B cell (primary cell): ENCODE data around the gene EPHB6. TPM values are rescaled to one million over a fixed set of nuclear protein-coding genes. Genes with fewer than 3 reads are reported as not detected.

Experiments
- ATAC-seq: fragments of 200-7000 bp; cut with Tn5 transposase; one replicate; pipeline ENCODE4 v1.10.0; 2021; ENCODE audit warnings: low read depth, mild to moderate bottlenecking, moderate number of reproducible peaks, moderate library complexity
- CTCF ChIA-PET: fragments of 350-600 bp; sonication (Branson Sonifier 250); formaldehyde crosslinking; loops from one replicate; lab custom pipeline; 2021; ENCODE audit warnings: antibody characterized with exemption, inconsistent platforms; lab: Charles Lee
- POLR2A ChIA-PET: fragments of 350-600 bp; sonication (Branson Sonifier 250); formaldehyde crosslinking; loops from one replicate; lab custom pipeline; 2021; ENCODE audit warnings: antibody characterized with exemption; lab: Charles Lee
- DNase-seq: peaks from one replicate; pipeline ENCODE4 v3.0.0; 2013
- H2AFZ ChIP-seq: 2 replicates; pipeline ENCODE4 v1.6.1; 2012; ENCODE audit warnings: mild to moderate bottlenecking, low read depth, low read length; ENCODE audit not compliant: insufficient read depth, poor library complexity, severe bottlenecking
- H3K27ac ChIP-seq, 2 donors: 1 replicate in 1 of 2; 2 replicates in 1 of 2; pipeline ENCODE4 v1.5.1; 2012 to 2013; ENCODE audit warnings: low read length in 2 of 2, mild to moderate bottlenecking in 2 of 2, moderate library complexity in 1 of 2
- H3K27me3 ChIP-seq, 4 experiments: fragments of 200-600 bp in 1 of 4; sonication (generic) in 1 of 4; replicated peaks in 1 of 4; 1 replicate in 2 of 4; 2 replicates in 2 of 4; pipeline versions ENCODE4 v1.6.1 to v1.7.0; 2013 to 2016; ENCODE audit warnings: low read length in 3 of 4, mild to moderate bottlenecking in 2 of 4, mixed read lengths in 1 of 4, moderate library complexity in 1 of 4; ENCODE audit not compliant: insufficient read depth in 4 of 4, control insufficient read depth in 3 of 4; ENCODE audit errors: control extremely low read depth in 1 of 4
- H3K36me3 ChIP-seq, 2 experiments: replicated peaks in 1 of 2; 1 replicate in 1 of 2; 2 replicates in 1 of 2; pipeline versions ENCODE4 v1.6.1 to v1.7.1; 2013; ENCODE audit warnings: low read length in 1 of 2; ENCODE audit not compliant: insufficient read depth in 2 of 2, control insufficient read depth in 1 of 2; ENCODE audit errors: control extremely low read depth in 1 of 2, extremely low read depth in 1 of 2
- H3K4me1 ChIP-seq, 2 donors: fragments of 200-600 bp in 1 of 2; sonication (generic) in 1 of 2; 1 replicate in 1 of 2; 2 replicates in 1 of 2; pipeline versions ENCODE4 v1.5.1 to v1.6.1; 2013 to 2017; ENCODE audit warnings: low read length in 2 of 2; ENCODE audit not compliant: control insufficient read depth in 2 of 2, insufficient read depth in 2 of 2
- H3K4me2 ChIP-seq: replicated peaks from 2 replicates; pipeline ENCODE3; 2012; ENCODE audit warnings: mild to moderate bottlenecking, low read depth, low read length; ENCODE audit not compliant: poor library complexity, severe bottlenecking
- H3K4me3 ChIP-seq, 5 experiments: fragments of 200-600 bp in 1 of 5; sonication (generic) in 1 of 5; 1 replicate in 3 of 5; 2 replicates in 2 of 5; pipeline versions ENCODE4 v1.5.1 to v1.7.0; 2011 to 2016; ENCODE audit warnings: low read length in 4 of 5, mild to moderate bottlenecking in 4 of 5, low read depth in 2 of 5, control low read depth in 1 of 5, moderate library complexity in 1 of 5; ENCODE audit not compliant: insufficient read depth in 1 of 5; ENCODE audit errors: control extremely low read depth in 1 of 5, extremely low read depth in 1 of 5
- H3K79me2 ChIP-seq: fragments of 200-600 bp; sonication (generic); one replicate; pipeline ENCODE4 v1.6.0; 2016; ENCODE audit warnings: low read length; ENCODE audit not compliant: control insufficient read depth, insufficient read depth
- H3K9ac ChIP-seq: fragments of 200-600 bp; sonication (generic); 2 replicates; pipeline ENCODE4 v1.6.1; 2017; ENCODE audit warnings: mild to moderate bottlenecking, low read length, moderate library complexity
- H3K9me3 ChIP-seq, 3 donors: one replicate each; pipeline versions ENCODE4 v1.6.1 to v1.7.1; 2013; ENCODE audit warnings: low read length in 2 of 3; ENCODE audit not compliant: control insufficient read depth in 2 of 3, insufficient read depth in 1 of 3; ENCODE audit errors: control extremely low read depth in 1 of 3
- H4K20me1 ChIP-seq: 2 replicates; pipeline ENCODE4 v1.6.0; 2012; ENCODE audit warnings: mild to moderate bottlenecking, low read length; ENCODE audit not compliant: insufficient read depth, control insufficient read depth, poor library complexity, severe bottlenecking
- H3K27ac Mint-ChIP-seq: one replicate; pipeline ENCODE4 v1.8.0; 2021; ENCODE audit warnings: mixed read lengths
- H3K27me3 Mint-ChIP-seq: one replicate; pipeline ENCODE4 v1.8.0; 2021; ENCODE audit warnings: mixed read lengths
- H3K4me1 Mint-ChIP-seq: one replicate; pipeline ENCODE4 v1.8.0; 2021; ENCODE audit warnings: mixed read lengths
- H3K4me3 Mint-ChIP-seq: one replicate; pipeline ENCODE4 v1.8.0; 2021; ENCODE audit warnings: mixed read lengths
- H3K9me3 Mint-ChIP-seq: one replicate; pipeline ENCODE4 v1.8.0; 2022; ENCODE audit warnings: mixed read lengths; ENCODE audit not compliant: insufficient read depth
- CTCF ChIP-seq: fragments of 200-600 bp; IDR thresholded peaks from one replicate; pipeline ENCODE4 v1.8.0; 2022; ENCODE audit warnings: antibody characterized with exemption, mild to moderate bottlenecking
- EZH2 ChIP-seq: IDR thresholded peaks from 2 replicates; pipeline ENCODE4 v1.6.1; 2012; ENCODE audit warnings: borderline replicate concordance, low read depth, mild to moderate bottlenecking, moderate library complexity, low read length; ENCODE audit not compliant: insufficient read depth, poor library complexity, severe bottlenecking
- WGBS: methylation state at CpG from one replicate; pipeline ENCODE4 v1.1.5; 2013; ENCODE audit warnings: missing lambda C conversion rate; ENCODE audit not compliant: insufficient coverage; 5-methylcytosine and 5-hydroxymethylcytosine counted together
- intact Hi-C: fragments of 100-400 bp; cut with micrococcal nuclease; formaldehyde crosslinking; loops from one replicate; pipeline ENCODE4 v1.10.0; 2022
- polyA plus RNA-seq: library from polyadenylated mRNA; depleted of rRNA; stranded (reverse); fragments of >200 nt; gene quantifications from 2 replicates; pipeline ENCODE4 v1.2.3, GENCODE V29; 2012
- total RNA-seq, 2 donors: library from RNA; stranded (reverse); fragments of 120-200 nt in 1 of 2; gene quantifications; 1 replicate in 1 of 2; 2 replicates in 1 of 2; pipeline versions ENCODE4 v1.2.3 to v1.2.4, GENCODE V29; 2013 to 2022

Gene EPHB6
- total and polyA plus RNA-seq, 2 donors (not counting 1 experiment from before 2014, with no cell fraction given): 65.3 to 69.6 TPM

GRCh38 chr7:142876991-142877910 lies 22.4 kb downstream of the EPHB6 start:
- Histone ChIP-seq H3K4me1 (no peaks in the 10 kb centered on the region), H3K36me3 (peaks cover 0 to 3% of the 10 kb centered on the region in 2 experiments), H3K9me3 (peaks cover 0 to 15% (median 0%) of the 10 kb centered on the region in 3 donors), H3K27ac (no peak overlapping the region), H3K4me3 (no peak overlapping the region), H3K79me2 (no peaks in the 10 kb centered on the region), H2AFZ (no peak overlapping the region), H3K27me3 (peaks cover 0 to 5% (median 0%) of the 10 kb centered on the region in 4 experiments), H3K4me2 (no peak overlapping the region), H3K9ac (no peak overlapping the region), H4K20me1 (no peaks in the 10 kb centered on the region)
- Mint-ChIP-seq H3K9me3 (no peaks in the 10 kb centered on the region), H3K4me3 (no peak overlapping the region), H3K27ac (no peak overlapping the region), H3K27me3 (peaks cover 13% of the 10 kb centered on the region), H3K4me1 (no peaks in the 10 kb centered on the region)
- 86% methylated on average over 15 of the region's 18 CpGs for WGBS
- ChIA-PET CTCF (interaction anchor here (0.6 to 1.1 kb wide), 3 partner anchors 23 to 245 kb away, joined by 3 to 4 read pairs (median 4); partner anchors contain the start of gene EPHB6), POLR2A (no interaction called here)
- DNase-seq (no peak), ATAC-seq (no peak)
- TF ChIP-seq CTCF (no peak), EZH2 (no peak)
- intact Hi-C loops: no loop called here

- ChIA-PET CTCF (interaction anchor here (1.6 to 4.6 kb wide), 4 partner anchors 17 to 247 kb away, joined by 3 to 18 read pairs (median 12); no protein-coding TSS in a partner anchor), POLR2A (no interaction called here)
- Histone ChIP-seq H4K20me1 (no peaks in the 10 kb centered on the region), H2AFZ (no peak overlapping the region), H3K4me2 (no peak overlapping the region), H3K9me3 (peaks cover 0 to 15% (median 0%) of the 10 kb centered on the region in 3 donors), H3K79me2 (no peaks in the 10 kb centered on the region), H3K9ac (no peak overlapping the region), H3K27ac (no peak overlapping the region), H3K4me3 (no peak overlapping the region), H3K36me3 (no peaks in the 10 kb centered on the region), H3K4me1 (no peaks in the 10 kb centered on the region), H3K27me3 (peaks cover 0 to 5% (median 1%) of the 10 kb centered on the region in 4 experiments)
- no peak for TF ChIP-seq CTCF
- intact Hi-C loops: no loop called here
- Mint-ChIP-seq H3K4me3 (no peak overlapping the region), H3K27ac (no peak overlapping the region), H3K27me3 (peaks cover 17% of the 10 kb centered on the region), H3K9me3 (no peaks in the 10 kb centered on the region), H3K4me1 (no peaks in the 10 kb centered on the region)
- DNase-seq (no peak), ATAC-seq (no peak)
- WGBS: 96% methylated on average over 2 of the region's 3 CpGs
Observed at GRCh38 chr7:142878315-142878714, 23.4 kb downstream of the EPHB6 start.
